H1 (cell line): ENCODE results near the gene CHMP4A. TPM values are rescaled to one million over a fixed set of nuclear protein-coding genes. Genes with fewer than 3 reads are reported as not detected.

Experiments used
- JUN ChIP-seq: IDR thresholded peaks from 2 replicates; pipeline ENCODE4 v1.6.1; 2011; ENCODE audit warnings: low read depth, mild to moderate bottlenecking, improper control_type of control experiment, low read length
- RXRA ChIP-seq: IDR thresholded peaks from 2 replicates; pipeline ENCODE4 v1.6.1; 2011; ENCODE audit warnings: low read depth, mild to moderate bottlenecking, low read length, moderate library complexity; ENCODE audit not compliant: insufficient read depth
- polyA plus RNA-seq, 7 experiments: library from polyadenylated mRNA; depleted of rRNA in 3 of 7; stranded (reverse) in 5 of 7; unstranded in 2 of 7; fragments of >200 nt in 5 of 7; fragments of 200-250 nt in 2 of 7; gene quantifications; 1 replicate in 5 of 7; 2 replicates in 1 of 7; 4 replicates in 1 of 7; pipeline versions ENCODE4 v1.2.1 to v1.2.3, GENCODE V29; 2011 to 2013; ENCODE audit warnings: missing spikeins in 2 of 7, mixed read lengths in 2 of 7
- total RNA-seq: library from RNA; stranded (reverse); fragmentation: NEBNext Ultra II Directional; extraction: Animal tissue kit (Norgen Biotek cat#: 25700); gene quantifications from 2 replicates; pipeline ENCODE4 v1.2.1, GENCODE V29; 2021

Gene CHMP4A
- total and polyA plus RNA-seq, 2 of the 8 experiments (the other 6 are each of a cell fraction or from before 2014, with no cell fraction given) = 32.9 to 37.6 TPM

- TF ChIP-seq JUN (no peak), RXRA (no peak)
Observed at GRCh38 chr14:24261256-24261968, 48.1 kb upstream of the CHMP4A start (continued).
